HepG2 (cell line): ENCODE measurements around the gene SYPL2. TPM values are rescaled to one million over a fixed set of nuclear protein-coding genes. Genes with fewer than 3 reads are reported as not detected.

Experiments
- AGO2 ChIP-seq: fragments of 200-400 bp; formaldehyde crosslinking; optimal IDR thresholded peaks from 2 replicates; pipeline ENCODE3; 2017; ENCODE audit warnings: mild to moderate bottlenecking, low read depth, low read length, moderate library complexity
- ASH2L ChIP-seq: fragments of 300-600, 200-600 bp; sonication (generic); IDR thresholded peaks from 2 replicates; pipeline ENCODE4 v1.7.0; 2017; ENCODE audit warnings: low read depth, mild to moderate bottlenecking, moderate library complexity, mixed read lengths, low read length; ENCODE audit not compliant: insufficient read length
- CHD2 ChIP-seq: IDR thresholded peaks from 2 replicates; pipeline ENCODE4 v1.6.1; 2011; ENCODE audit warnings: low read depth, low read length, improper control_type of control experiment
- ELF1 ChIP-seq: sonication (generic); formaldehyde crosslinking; IDR thresholded peaks from 2 replicates; pipeline ENCODE4 v1.4.0; 2020; ENCODE audit warnings: missing genetic modification reagents
- MZF1 ChIP-seq: sonication (generic); formaldehyde crosslinking; IDR thresholded peaks from 2 replicates; pipeline ENCODE4 v1.8.1; 2023; ENCODE audit warnings: mild to moderate bottlenecking, missing genetic modification reagents, borderline replicate concordance
- RARA ChIP-seq: IDR thresholded peaks from 2 replicates; pipeline ENCODE4 v1.6.1; 2016; ENCODE audit warnings: missing genetic modification reagents, missing compliant biosample characterization
- RORA ChIP-seq: sonication (generic); formaldehyde crosslinking; IDR thresholded peaks from 2 replicates; pipeline ENCODE4 v1.5.0; 2020; ENCODE audit warnings: mild to moderate bottlenecking, missing genetic modification reagents, moderate library complexity
- ZNF143 ChIP-seq: sonication (generic); formaldehyde crosslinking; IDR thresholded peaks from 2 replicates; pipeline ENCODE4 v1.4.0; 2020; ENCODE audit warnings: missing genetic modification reagents
- ZNF557 ChIP-seq: sonication (generic); formaldehyde crosslinking; IDR thresholded peaks from 2 replicates; pipeline ENCODE4 v1.4.0; 2020; ENCODE audit warnings: missing genetic modification reagents
- ZNF776 ChIP-seq: sonication (generic); formaldehyde crosslinking; IDR thresholded peaks from 2 replicates; pipeline ENCODE4 v1.4.0; 2020; ENCODE audit warnings: mild to moderate bottlenecking, missing genetic modification reagents
- ZNF780A ChIP-seq: sonication (generic); formaldehyde crosslinking; IDR thresholded peaks from 2 replicates; pipeline ENCODE4 v1.8.0; 2022; ENCODE audit warnings: mild to moderate bottlenecking, missing genetic modification reagents, moderate library complexity
- polyA plus RNA-seq, 8 experiments: library from polyadenylated mRNA; depleted of rRNA in 3 of 8; stranded (reverse) in 7 of 8; unstranded in 1 of 8; fragments of >200 nt; fragmentation: Illumina TruSeq in 4 of 8; extraction: Trizol in 4 of 8; gene quantifications; 2 replicates each; pipeline versions ENCODE4 v1.2.1 to v1.2.3, GENCODE V29; 2011 to 2016; ENCODE audit warnings: low read depth in 4 of 8, missing spikeins in 1 of 8, mixed read lengths in 1 of 8; ENCODE audit not compliant: insufficient read depth in 1 of 8
- total RNA-seq, 5 experiments: library from RNA; depleted of rRNA; stranded (reverse); fragments of >200 nt; fragmentation: Illumina TruSeq; extraction: Trizol; gene quantifications; 2 replicates each; pipeline ENCODE4 v1.2.3, GENCODE V29; 2016; ENCODE audit warnings: low read depth in 1 of 5
- TF ChIP-seq, protein P1 (sequence below): sonication (generic); formaldehyde crosslinking; IDR thresholded peaks from 2 replicates; pipeline ENCODE4 v1.4.0; 2020; ENCODE audit warnings: mild to moderate bottlenecking, low read depth, missing genetic modification reagents
- TF ChIP-seq, protein P2 (sequence below): sonication (generic); formaldehyde crosslinking; IDR thresholded peaks from 2 replicates; pipeline ENCODE4 v1.5.0; 2020; ENCODE audit warnings: missing genetic modification reagents
- TF ChIP-seq, protein P3 (sequence below): sonication (generic); formaldehyde crosslinking; IDR thresholded peaks from 2 replicates; pipeline ENCODE4 v1.4.0; 2020; ENCODE audit warnings: missing genetic modification reagents, borderline replicate concordance
- TF ChIP-seq, protein P4 (sequence below): IDR thresholded peaks from 2 replicates; pipeline ENCODE4 v1.6.1; 2018; ENCODE audit warnings: missing genetic modification reagents, mild to moderate bottlenecking, missing compliant biosample characterization
- TF ChIP-seq, protein P5 (sequence below): sonication (generic); formaldehyde crosslinking; IDR thresholded peaks from 2 replicates; pipeline ENCODE4 v1.4.0; 2020; ENCODE audit warnings: missing genetic modification reagents; ENCODE audit errors: not compliant biosample characterization
- TF ChIP-seq, protein P6 (sequence below): sonication (generic); formaldehyde crosslinking; conservative IDR thresholded peaks from 2 replicates; pipeline ENCODE4 v1.8.0; 2022; ENCODE audit warnings: low read depth, missing genetic modification reagents

SYPL2 gene
- total and polyA plus RNA-seq, 2 of the 13 experiments (the other 11 are each of a cell fraction or from before 2014, with no cell fraction given) = 0.17 to 0.24 TPM

DNA sequence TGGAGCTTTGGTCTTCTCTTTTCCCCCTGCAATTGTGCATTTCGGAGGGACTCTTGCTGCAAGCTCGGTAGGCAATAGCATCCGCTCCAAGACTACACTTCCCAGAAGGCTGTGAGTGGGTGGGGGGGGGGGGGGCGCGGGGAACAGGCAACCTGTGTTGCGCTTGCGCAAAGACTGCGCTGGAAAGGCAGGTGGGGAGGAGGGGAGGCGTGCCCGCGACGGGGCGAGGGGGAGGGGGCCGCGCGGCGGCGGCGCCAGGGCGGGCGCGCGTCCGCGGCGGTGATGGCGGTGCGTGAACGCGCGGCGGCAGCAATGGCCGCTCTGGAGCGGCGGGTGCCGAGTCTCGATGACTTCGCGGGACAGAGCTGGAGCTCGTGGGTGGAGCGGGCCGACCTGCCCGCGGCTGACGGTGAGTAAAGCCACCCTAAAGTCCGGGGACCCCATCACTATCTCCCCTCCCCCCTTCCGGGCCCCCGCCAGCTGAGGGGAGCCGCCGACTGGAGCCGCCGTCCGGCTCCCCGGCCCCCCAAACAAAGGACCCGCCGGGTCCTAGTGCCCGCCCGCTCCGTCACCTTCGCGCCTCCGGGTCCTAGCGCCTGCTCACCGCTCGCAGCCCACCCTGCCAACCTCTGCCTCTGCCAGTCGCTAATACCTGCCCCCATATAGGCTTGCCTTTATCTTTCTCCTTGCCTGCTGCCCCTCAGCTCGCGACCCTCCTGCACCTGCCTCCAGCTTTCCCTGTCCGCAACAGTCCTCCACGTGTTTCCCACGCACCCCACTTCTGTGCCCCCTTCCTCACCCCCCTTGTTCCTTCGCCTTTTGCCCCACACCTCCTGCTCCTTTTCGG is 17.5 kb downstream of the SYPL2 start, which contains the start of gene ATXN7L2 (continued):
- TF ChIP-seq, protein P1, sequence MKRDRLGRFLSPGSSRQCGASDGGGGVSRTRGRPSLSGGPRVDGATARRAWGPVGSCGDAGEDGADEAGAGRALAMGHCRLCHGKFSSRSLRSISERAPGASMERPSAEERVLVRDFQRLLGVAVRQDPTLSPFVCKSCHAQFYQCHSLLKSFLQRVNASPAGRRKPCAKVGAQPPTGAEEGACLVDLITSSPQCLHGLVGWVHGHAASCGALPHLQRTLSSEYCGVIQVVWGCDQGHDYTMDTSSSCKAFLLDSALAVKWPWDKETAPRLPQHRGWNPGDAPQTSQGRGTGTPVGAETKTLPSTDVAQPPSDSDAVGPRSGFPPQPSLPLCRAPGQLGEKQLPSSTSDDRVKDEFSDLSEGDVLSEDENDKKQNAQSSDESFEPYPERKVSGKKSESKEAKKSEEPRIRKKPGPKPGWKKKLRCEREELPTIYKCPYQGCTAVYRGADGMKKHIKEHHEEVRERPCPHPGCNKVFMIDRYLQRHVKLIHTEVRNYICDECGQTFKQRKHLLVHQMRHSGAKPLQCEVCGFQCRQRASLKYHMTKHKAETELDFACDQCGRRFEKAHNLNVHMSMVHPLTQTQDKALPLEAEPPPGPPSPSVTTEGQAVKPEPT (CRISPR knock-in tag) = no peak
- TF ChIP-seq ASH2L (peak; percentile 93), RARA (no peak), RORA (CRISPR knock-in tag) (no peak), ZNF557 (no peak), CHD2 (no peak), AGO2 (no peak), ZNF776 (CRISPR knock-in tag) (peak; percentile 35; the same call in 1 of the 2 replicates), MZF1 (CRISPR knock-in tag) (no peak), ELF1 (CRISPR knock-in tag) (no peak; the same call in 1 of the 2 replicates), ZNF143 (CRISPR knock-in tag) (peak; percentile 80), ZNF780A (CRISPR knock-in tag) (0 out of 2 replicates have a peak, but pooled peaks have one; percentile 35)
- TF ChIP-seq, protein P2, sequence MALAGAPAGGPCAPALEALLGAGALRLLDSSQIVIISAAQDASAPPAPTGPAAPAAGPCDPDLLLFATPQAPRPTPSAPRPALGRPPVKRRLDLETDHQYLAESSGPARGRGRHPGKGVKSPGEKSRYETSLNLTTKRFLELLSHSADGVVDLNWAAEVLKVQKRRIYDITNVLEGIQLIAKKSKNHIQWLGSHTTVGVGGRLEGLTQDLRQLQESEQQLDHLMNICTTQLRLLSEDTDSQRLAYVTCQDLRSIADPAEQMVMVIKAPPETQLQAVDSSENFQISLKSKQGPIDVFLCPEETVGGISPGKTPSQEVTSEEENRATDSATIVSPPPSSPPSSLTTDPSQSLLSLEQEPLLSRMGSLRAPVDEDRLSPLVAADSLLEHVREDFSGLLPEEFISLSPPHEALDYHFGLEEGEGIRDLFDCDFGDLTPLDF = 0 out of 2 replicates have a peak, but pooled peaks have one; percentile 39
- TF ChIP-seq, protein P3, sequence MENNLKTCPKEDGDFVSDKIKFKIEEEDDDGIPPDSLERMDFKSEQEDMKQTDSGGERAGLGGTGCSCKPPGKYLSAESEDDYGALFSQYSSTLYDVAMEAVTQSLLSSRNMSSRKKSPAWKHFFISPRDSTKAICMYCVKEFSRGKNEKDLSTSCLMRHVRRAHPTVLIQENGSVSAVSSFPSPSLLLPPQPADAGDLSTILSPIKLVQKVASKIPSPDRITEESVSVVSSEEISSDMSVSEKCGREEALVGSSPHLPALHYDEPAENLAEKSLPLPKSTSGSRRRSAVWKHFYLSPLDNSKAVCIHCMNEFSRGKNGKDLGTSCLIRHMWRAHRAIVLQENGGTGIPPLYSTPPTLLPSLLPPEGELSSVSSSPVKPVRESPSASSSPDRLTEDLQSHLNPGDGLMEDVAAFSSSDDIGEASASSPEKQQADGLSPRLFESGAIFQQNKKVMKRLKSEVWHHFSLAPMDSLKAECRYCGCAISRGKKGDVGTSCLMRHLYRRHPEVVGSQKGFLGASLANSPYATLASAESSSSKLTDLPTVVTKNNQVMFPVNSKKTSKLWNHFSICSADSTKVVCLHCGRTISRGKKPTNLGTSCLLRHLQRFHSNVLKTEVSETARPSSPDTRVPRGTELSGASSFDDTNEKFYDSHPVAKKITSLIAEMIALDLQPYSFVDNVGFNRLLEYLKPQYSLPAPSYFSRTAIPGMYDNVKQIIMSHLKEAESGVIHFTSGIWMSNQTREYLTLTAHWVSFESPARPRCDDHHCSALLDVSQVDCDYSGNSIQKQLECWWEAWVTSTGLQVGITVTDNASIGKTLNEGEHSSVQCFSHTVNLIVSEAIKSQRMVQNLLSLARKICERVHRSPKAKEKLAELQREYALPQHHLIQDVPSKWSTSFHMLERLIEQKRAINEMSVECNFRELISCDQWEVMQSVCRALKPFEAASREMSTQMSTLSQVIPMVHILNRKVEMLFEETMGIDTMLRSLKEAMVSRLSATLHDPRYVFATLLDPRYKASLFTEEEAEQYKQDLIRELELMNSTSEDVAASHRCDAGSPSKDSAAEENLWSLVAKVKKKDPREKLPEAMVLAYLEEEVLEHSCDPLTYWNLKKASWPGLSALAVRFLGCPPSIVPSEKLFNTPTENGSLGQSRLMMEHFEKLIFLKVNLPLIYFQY (CRISPR knock-in tag) = 0 out of 2 replicates have a peak, but pooled peaks have one; percentile 25
- TF ChIP-seq, protein P4, sequence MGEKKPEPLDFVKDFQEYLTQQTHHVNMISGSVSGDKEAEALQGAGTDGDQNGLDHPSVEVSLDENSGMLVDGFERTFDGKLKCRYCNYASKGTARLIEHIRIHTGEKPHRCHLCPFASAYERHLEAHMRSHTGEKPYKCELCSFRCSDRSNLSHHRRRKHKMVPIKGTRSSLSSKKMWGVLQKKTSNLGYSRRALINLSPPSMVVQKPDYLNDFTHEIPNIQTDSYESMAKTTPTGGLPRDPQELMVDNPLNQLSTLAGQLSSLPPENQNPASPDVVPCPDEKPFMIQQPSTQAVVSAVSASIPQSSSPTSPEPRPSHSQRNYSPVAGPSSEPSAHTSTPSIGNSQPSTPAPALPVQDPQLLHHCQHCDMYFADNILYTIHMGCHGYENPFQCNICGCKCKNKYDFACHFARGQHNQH = peak; percentile 81; the same call in 1 of the 2 replicates
- TF ChIP-seq, protein P5, sequence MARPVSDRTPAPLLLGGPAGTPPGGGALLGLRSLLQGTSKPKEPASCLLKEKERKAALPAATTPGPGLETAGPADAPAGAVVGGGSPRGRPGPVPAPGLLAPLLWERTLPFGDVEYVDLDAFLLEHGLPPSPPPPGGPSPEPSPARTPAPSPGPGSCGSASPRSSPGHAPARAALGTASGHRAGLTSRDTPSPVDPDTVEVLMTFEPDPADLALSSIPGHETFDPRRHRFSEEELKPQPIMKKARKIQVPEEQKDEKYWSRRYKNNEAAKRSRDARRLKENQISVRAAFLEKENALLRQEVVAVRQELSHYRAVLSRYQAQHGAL (CRISPR knock-in tag) = no peak
- TF ChIP-seq, protein P6, sequence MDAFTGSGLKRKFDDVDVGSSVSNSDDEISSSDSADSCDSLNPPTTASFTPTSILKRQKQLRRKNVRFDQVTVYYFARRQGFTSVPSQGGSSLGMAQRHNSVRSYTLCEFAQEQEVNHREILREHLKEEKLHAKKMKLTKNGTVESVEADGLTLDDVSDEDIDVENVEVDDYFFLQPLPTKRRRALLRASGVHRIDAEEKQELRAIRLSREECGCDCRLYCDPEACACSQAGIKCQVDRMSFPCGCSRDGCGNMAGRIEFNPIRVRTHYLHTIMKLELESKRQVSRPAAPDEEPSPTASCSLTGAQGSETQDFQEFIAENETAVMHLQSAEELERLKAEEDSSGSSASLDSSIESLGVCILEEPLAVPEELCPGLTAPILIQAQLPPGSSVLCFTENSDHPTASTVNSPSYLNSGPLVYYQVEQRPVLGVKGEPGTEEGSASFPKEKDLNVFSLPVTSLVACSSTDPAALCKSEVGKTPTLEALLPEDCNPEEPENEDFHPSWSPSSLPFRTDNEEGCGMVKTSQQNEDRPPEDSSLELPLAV (CRISPR knock-in tag) = no peak
